GM21737 (cell line): ENCODE data around the gene PHC3.
A peak's percentile ranks its signal among the peaks of the same experiment; 100 is the strongest.
"Not testable (repeated sequence)": the region's sequence is repeated elsewhere in the genome, so short reads cannot be mapped to it uniquely, and the experiment has no call there.

Source experiments
- ATAC-seq: cut with Tn5 transposase; IDR thresholded peaks from one replicate; pipeline ENCODE4 v1.9.1; 2021; ENCODE audit warnings: mild to moderate bottlenecking, moderate library complexity; ENCODE audit not compliant: unreplicated experiment

Gene PHC3

GRCh38 chr3:170130532-170130931 lies 51.0 kb downstream of the PHC3 start:
- ATAC-seq: no peak

DNA sequence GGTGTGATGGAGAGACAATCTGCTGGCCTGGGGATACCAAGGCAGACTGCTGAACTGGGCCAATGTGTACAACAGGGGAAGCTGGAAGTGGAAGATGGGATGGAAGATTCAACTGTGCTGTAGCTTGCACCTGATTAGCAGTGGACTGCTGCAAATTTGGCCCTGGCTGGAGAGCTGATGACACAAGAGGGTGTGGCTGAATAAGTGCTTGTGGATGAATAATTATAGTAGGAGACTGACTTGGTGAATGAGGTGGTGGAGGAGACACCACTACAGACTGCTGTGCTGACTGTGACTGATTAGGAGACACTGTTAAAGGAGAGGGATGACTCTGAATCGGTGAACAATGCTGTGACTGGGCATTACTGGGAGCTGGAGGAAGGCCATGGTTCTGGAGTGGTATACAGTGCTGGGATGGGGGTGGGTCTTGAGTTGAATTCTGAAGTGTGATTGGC lies 52.5 kb downstream of the PHC3 start:
- peak; percentile 48 for ATAC-seq

DNA sequence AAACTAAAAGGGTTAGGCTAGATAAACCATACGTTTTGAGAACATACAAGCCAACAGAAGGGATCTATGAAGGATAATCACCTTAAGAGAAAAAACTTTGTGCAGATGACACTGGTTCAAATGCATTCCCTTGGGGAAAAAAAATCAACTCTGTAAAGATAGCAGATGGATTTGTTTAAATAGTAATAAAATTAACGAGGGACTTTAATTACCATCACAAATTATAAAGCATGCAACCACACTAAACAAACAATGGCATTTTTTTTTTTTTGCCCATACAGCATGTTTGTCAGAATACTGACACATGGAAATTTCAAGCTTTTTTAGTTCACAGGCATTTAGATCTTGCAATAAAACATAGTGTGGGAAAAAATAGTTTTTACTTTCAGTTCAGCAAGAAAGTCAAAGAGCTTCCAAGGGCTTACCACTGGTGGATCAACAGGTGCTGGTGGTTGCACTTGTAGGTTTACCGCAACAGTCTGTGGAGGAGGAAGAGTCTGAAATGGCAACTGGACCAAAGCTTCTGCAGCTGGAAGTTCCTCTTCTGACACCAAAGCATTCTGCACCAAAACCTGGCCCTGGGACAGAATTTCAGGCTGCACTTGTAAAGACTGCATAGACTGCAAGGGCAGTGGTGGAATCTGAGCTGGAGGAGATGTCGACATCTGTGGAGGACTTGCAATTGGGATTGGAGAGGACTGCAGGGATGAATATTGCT lies 53.1 kb downstream of the PHC3 start:
- peak; percentile 90 for ATAC-seq

- ATAC-seq: no peak
Observed at GRCh38 chr3:170117134-170117533, 64.4 kb downstream of the PHC3 start.

GRCh38 chr3:170114165-170114564 lies 67.4 kb downstream of the PHC3 start:
- not testable (repeated sequence) for ATAC-seq

GRCh38 chr3:170111147-170111771 lies 70.3 kb downstream of the PHC3 start:
- ATAC-seq: no peak

DNA sequence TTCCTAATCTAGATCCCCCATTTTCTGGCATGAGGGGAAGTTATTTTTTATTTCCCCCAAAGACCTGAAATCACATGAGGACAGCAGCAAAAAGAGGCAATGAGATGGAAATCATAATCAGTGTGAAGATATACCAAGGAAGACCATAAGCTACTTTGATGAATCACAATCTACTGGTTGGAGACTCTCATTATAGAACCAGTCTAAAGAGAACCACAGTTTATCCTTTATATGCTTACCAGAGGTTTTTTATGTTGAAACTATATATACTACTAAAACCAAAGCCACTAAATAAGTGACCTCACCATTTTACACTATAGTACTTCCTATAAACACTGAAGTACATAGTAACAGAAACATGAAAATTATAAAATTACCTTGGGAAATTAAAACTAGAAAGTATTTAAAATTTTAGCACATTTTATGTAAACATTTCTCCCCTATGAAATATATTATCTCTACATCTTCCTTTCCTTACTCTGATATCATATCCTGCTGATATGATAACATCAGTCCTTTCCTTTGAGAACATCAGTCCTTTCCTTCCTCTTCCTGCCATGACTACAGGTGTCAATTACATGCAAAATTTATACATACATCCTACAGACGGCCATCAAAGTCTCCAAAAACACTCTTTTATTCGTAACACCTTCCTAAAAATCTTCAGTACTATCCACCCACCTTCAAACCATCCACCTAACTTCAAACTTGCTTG lies 71.8 kb downstream of the PHC3 start:
- ATAC-seq: no peak

DNA sequence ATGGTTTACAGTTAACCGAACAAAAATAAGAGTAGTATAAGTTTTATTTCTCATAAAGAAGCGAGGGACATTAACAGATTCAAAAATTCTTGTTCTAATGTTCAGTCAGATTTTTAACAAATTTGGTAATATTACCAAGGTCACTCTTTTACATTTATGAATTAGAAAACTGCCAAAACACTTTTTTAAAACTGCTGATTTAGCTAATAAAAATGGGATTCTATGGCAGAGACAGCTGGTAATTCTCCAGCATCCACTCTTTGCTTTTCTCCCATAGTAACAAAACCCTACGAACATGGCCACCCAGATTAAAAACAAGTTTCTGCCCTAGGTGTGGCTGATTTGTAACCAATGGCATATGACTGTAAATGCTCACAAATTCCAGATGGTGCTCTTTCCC lies 72.6 kb downstream of the PHC3 start:
- no peak for ATAC-seq

DNA sequence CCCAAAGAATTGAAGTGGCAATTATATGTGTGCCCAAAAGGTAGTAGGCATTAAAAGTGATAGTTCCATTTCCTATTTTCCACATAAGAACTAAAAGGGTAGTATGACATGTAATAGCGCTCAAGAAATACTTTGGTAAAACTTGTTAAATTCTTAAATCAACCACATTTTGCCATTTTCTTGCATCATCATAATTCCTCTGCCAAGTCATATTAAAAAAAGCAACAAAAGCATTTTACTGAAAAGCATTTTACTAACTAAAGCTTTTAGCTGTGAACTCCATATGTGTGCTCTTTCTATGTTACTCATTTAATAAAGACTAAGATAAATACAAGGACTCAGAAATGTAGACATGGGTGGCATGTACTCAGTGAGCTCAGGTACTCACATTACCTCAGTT lies 73.6 kb downstream of the PHC3 start:
- ATAC-seq: no peak

DNA sequence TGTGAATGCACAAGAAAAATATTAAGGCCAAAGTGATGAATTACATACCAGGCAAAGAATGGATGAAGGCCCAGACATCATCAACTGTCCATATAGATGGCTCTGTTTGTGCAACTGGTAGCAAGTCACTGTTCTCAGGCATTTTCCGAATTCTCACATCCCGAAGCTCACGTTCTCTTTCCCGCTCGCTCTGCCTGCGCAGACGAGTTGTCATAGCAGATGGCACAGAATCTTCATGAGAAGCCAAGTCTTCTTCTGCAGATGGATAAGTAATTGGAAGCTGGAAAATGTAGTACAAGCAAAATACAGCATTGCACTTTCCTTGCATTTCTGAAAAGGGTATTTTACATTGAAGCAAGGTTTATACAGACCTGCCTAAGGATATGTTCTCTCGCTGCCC lies 79.1 kb downstream of the PHC3 start:
- ATAC-seq: no peak

GRCh38 chr3:170100944-170101343 lies 80.6 kb downstream of the PHC3 start:
- ATAC-seq: no peak

DNA sequence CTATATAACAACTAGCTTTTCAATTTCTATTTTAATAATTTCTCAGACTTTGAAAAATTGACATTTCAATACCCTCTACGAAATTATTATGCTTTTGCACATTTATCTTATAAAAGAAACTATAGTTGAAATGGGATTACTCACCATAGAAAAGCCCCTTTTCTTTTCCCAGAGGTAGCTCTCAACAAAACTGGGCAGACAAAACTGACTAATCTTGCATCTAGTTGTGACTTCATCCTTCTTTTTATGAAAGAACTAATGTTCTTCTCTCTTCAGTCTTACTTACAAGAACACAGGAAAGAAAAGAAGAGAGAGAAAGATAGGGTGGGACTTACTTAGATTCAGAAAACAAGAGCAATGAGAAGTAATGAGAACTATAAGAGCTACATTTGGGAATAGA lies 82.8 kb downstream of the PHC3 start:
- ATAC-seq: no peak

GRCh38 chr3:170096342-170096741 lies 85.2 kb downstream of the PHC3 start:
- ATAC-seq: no peak

DNA sequence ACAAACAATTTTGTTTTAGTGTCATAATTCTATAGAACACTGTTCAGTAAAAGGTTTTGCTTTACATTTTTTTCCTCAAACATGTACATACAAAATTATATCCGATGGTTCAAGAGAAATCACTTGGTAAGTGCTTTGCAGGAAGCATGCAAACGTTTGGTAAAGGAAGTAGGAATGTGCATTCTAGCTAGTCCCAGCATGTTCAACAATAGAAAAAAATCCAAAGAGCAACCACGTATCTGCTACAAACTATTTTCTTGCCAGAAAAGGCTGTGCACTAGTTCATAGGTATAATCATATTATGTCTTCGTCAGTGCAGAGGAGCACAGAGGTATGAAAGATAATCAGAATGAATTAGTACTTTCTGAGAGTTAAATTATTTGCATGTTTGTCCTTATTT lies 85.8 kb downstream of the PHC3 start:
- no peak for ATAC-seq

DNA sequence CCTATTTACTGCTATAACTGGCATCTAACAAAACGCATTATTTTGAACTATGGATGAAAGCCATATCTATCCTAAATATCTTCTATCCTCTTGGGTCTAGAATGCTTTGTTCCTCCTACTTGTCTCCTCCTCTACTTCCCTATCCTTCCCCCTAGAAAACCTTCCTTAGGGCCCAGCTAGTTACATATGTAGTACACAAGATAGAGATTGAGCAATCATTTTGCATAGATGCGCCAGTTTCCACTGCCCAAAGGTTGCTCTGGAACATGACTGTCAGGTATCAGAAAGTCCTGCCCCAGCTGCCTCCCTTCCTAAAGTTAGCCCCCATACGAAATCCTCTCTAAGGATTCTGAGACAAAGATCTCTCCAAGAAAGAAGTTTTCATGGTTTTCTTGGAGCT lies 88.6 kb downstream of the PHC3 start:
- ATAC-seq: no peak

- ATAC-seq: no peak
Observed at GRCh38 chr3:170090601-170090981, 90.9 kb downstream of the PHC3 start.

DNA sequence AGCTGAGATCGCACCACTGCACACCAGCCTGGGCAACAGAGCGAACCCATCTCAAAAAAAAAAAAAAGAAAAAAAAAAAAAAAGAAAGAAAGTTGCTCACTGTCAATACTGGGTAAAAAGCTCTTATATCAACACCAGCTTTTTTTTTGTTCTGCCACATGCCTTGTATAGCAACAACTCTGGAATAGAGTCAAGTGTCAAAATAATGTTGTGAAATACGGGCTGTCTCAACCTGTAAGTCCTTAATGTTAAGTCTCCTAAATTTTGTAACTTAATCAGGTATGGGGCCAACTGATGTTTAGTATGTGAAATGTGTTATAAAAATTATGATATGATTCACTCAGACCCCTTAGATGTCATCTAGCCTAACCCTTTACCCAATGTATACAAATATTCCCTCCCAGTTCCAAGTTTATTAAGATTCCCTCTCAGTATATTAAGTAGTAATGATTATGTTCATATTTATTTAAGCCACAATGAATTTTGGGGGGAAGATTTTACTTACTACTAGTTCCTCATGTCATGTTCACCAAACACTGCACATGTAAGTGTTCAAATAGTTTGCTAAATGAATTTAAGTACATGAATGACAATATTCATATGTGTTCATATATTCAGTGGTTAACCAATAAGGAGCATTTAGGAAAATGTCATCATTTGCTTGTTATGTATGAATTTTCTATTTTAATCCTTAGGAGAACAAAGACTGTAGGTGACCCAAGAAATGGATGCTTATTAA lies 91.5 kb downstream of the PHC3 start:
- no peak for ATAC-seq

DNA sequence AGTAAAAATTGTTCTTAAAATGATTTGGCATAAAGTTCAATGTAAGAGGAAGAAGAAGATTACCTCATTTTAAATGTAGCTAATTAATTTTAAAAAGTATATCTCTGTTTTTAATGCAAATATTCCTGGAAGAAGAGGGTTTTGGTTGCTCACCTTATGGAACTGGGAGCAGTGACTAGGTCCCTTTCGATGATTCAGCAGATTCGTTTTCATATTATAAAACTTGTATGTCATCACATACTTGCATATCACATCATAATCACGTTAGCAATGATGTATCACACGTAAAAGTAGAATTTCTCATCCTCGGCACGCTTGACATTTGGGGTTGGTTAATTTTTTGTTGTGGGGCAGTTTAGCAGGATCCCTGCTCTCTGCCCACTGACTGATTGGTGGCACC lies 96.1 kb downstream of the PHC3 start:
- no peak for ATAC-seq

- no peak for ATAC-seq
Observed at GRCh38 chr3:170083343-170083742, 98.2 kb downstream of the PHC3 start.

DNA sequence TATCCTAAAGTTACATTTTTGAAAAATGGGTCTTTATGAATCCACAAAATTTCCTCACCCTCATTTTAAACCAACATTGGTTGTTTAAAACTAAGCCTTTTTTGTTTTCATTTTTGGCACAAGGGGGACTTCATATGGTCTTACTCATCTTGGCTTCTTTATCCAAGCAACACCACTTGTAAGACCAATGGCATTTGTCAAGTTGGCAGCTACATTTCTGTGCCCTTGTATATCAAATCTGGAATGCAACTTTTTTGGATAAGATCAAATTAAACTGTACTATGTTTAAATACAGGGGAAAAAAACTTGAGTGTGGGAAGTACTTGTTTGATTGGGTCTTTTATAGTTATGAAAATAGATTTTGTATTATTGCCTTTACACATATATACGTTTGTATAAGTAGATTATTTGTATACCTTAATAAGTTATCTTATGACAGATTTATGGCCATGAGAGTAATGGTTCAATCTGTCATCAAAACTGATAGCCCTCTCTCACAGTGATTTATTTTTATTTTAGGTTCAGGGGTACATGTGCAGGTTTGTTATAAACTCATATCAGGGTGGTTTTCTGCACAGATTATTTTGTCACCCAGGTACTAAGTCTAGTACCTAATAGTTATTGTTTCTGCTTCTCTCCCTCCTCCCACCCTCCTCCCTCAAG lies 100.3 kb downstream of the PHC3 start:
- ATAC-seq: no peak

DNA sequence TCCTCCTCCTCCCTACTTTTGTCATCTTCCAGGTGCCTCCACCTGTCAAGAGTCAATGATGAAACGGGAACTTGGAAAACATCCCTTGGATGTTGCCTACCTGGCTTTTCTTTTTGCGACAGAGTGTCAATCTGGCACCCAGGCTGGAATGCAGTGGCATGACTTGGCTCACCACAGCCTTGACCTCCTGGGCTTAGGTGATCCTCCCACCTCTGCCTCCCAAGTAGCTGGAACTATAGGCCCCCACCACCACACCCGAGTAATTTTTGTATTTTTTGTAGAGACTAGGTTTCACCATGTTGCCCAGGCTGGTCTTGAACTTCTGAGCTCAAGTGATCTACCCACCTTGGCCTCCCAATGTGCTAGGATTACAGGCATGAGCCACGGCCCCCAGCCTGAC lies 100.9 kb downstream of the PHC3 start:
- no peak for ATAC-seq
